ENCODE measurements around the gene RNF224.

RNF224 gene

GRCh38 chr9:137221095-137221505 is 6.2 kb upstream of the RNF224 start:
- H3K27me3 ChIP-seq (ENCODE audit: insufficient read depth, insufficient read length): peaks cover 13% of the 10 kb centered on the region
- H3K9me3 ChIP-seq (ENCODE audit: insufficient read depth, low read length): no peaks in the 10 kb centered on the region
- peaks cover 35% of the 10 kb centered on the region for H3K36me3 ChIP-seq (ENCODE audit: insufficient read depth, insufficient read length, low read length)
- H3K4me3 ChIP-seq (ENCODE audit: insufficient read length, low read depth): no peak overlapping the region
- DNase-seq (ENCODE audit: low read depth, low spot score): no peak
- peak overlapping the region; percentile 70 for H3K9ac ChIP-seq (ENCODE audit: insufficient read length, low read depth)
- H3K4me1 ChIP-seq (ENCODE audit: insufficient read depth, insufficient read length): peaks cover 27% of the 10 kb centered on the region
- TF ChIP-seq ZNF274 (IDR thresholded peaks at IDR 0.05; ENCODE audit: low read depth, low read length) (no peak), SUZ12 (IDR thresholded peaks at IDR 0.05; ENCODE audit: extremely low read depth, insufficient read depth, insufficient read length) (no peak), YY1 (IDR thresholded peaks at IDR 0.05; ENCODE audit: insufficient read depth, insufficient read length) (no peak)

GRCh38 chr9:137221506-137222111 is 5.7 kb upstream of the RNF224 start:
- Histone ChIP-seq H3K27me3 (ENCODE audit: insufficient read depth, insufficient read length) (peaks cover 13% of the 10 kb centered on the region), H3K9me3 (ENCODE audit: insufficient read depth, low read length) (no peaks in the 10 kb centered on the region), H3K9ac (ENCODE audit: insufficient read length, low read depth) (peak overlapping the region; percentile 70), H3K4me1 (ENCODE audit: insufficient read depth, insufficient read length) (peaks cover 27% of the 10 kb centered on the region), H3K36me3 (ENCODE audit: insufficient read depth, insufficient read length, low read length) (peaks cover 30% of the 10 kb centered on the region), H3K4me3 (ENCODE audit: insufficient read length, low read depth) (peak overlapping the region; percentile 44)
- no peak for DNase-seq (ENCODE audit: low read depth, low spot score)
- TF ChIP-seq YY1 (IDR thresholded peaks at IDR 0.05; ENCODE audit: insufficient read depth, insufficient read length) (no peak), SUZ12 (IDR thresholded peaks at IDR 0.05; ENCODE audit: extremely low read depth, insufficient read depth, insufficient read length) (no peak), ZNF274 (IDR thresholded peaks at IDR 0.05; ENCODE audit: low read depth, low read length) (no peak)

GRCh38 chr9:137222190-137223077 is 4.9 kb upstream of the RNF224 start, which contains the start of gene RNF208:
RNF208 (minus strand) TSS chr9:137222240; CDS start chr9:137221212, 1,028 bp downstream.
- Histone ChIP-seq H3K9ac (ENCODE audit: insufficient read length, low read depth) (peak within 1 kb of the TSS; percentile 85), H3K9me3 (ENCODE audit: insufficient read depth, low read length) (no peaks in the 10 kb centered on the region), H3K27me3 (ENCODE audit: insufficient read depth, insufficient read length) (peaks cover 13% of the 10 kb centered on the region), H3K4me1 (ENCODE audit: insufficient read depth, insufficient read length) (peaks cover 34% of the 10 kb centered on the region), H3K36me3 (ENCODE audit: insufficient read depth, insufficient read length, low read length) (peaks cover 22% of the 10 kb centered on the region), H3K4me3 (ENCODE audit: insufficient read length, low read depth) (peak within 1 kb of the TSS; percentile 46)
- no peak for DNase-seq (ENCODE audit: low read depth, low spot score)
- TF ChIP-seq YY1 (IDR thresholded peaks at IDR 0.05; ENCODE audit: insufficient read depth, insufficient read length) (no peak), ZNF274 (IDR thresholded peaks at IDR 0.05; ENCODE audit: low read depth, low read length) (no peak), SUZ12 (IDR thresholded peaks at IDR 0.05; ENCODE audit: extremely low read depth, insufficient read depth, insufficient read length) (no peak)

GRCh38 chr9:137223078-137223970 is 4.0 kb upstream of the RNF224 start:
- Histone ChIP-seq H3K27me3 (ENCODE audit: insufficient read depth, insufficient read length) (peaks cover 13% of the 10 kb centered on the region), H3K4me1 (ENCODE audit: insufficient read depth, insufficient read length) (peaks cover 36% of the 10 kb centered on the region), H3K9ac (ENCODE audit: insufficient read length, low read depth) (peak overlapping the region; percentile 96), H3K4me3 (ENCODE audit: insufficient read length, low read depth) (peak overlapping the region; percentile 90), H3K36me3 (ENCODE audit: insufficient read depth, insufficient read length, low read length) (peaks cover 13% of the 10 kb centered on the region), H3K9me3 (ENCODE audit: insufficient read depth, low read length) (no peaks in the 10 kb centered on the region)
- TF ChIP-seq YY1 (IDR thresholded peaks at IDR 0.05; ENCODE audit: insufficient read depth, insufficient read length) (no peak), SUZ12 (IDR thresholded peaks at IDR 0.05; ENCODE audit: extremely low read depth, insufficient read depth, insufficient read length) (no peak), ZNF274 (IDR thresholded peaks at IDR 0.05; ENCODE audit: low read depth, low read length) (no peak)
- peak; percentile 95 for DNase-seq (ENCODE audit: low read depth, low spot score)

GRCh38 chr9:137224830-137225694 is 2.2 kb upstream of the RNF224 start, which contains the start of gene CYSRT1:
CYSRT1 (plus strand) TSS chr9:137225174; CDS start chr9:137225622, 448 bp downstream.
- Histone ChIP-seq H3K9me3 (ENCODE audit: insufficient read depth, low read length) (no peaks in the 10 kb centered on the region), H3K27me3 (ENCODE audit: insufficient read depth, insufficient read length) (peaks cover 13% of the 10 kb centered on the region), H3K4me3 (ENCODE audit: insufficient read length, low read depth) (peak within 1 kb of the TSS; percentile 90), H3K9ac (ENCODE audit: insufficient read length, low read depth) (peak within 1 kb of the TSS; percentile 96), H3K36me3 (ENCODE audit: insufficient read depth, insufficient read length, low read length) (no peaks in the 10 kb centered on the region), H3K4me1 (ENCODE audit: insufficient read depth, insufficient read length) (peaks cover 39% of the 10 kb centered on the region)
- no peak for DNase-seq (ENCODE audit: low read depth, low spot score)
- TF ChIP-seq YY1 (IDR thresholded peaks at IDR 0.05; ENCODE audit: insufficient read depth, insufficient read length) (no peak), SUZ12 (IDR thresholded peaks at IDR 0.05; ENCODE audit: extremely low read depth, insufficient read depth, insufficient read length) (no peak), ZNF274 (IDR thresholded peaks at IDR 0.05; ENCODE audit: low read depth, low read length) (no peak)

Data from NT2/D1 (cell line).